ENCODE data around the gene TMEM139. TPM values are rescaled to one million over a fixed set of nuclear protein-coding genes. Genes with fewer than 3 reads are reported as not detected.

The TMEM139 gene
- total RNA-seq, 1 experiment from 2014 or later, result 1.5 TPM

DNA sequence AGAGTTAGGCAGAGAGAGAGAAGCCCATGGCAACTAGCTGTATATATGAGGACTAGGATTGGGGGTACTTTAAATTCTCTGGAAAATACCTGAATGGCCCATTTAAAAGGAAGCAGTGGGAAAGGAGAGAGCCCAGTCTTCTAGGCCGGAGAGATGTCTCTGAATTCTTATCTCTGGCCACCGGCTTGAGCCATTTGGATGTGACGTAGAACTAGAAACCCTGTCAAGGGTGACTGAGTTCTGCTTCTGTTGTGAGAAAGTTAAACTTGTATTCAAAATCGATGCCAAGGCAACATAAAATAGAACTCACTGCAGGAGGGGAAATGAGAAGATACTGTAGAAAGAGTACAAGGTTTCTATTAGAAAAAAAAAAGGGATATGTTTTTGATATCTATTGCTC lies 27.8 kb upstream of the TMEM139 start:
- Mint-ChIP-seq H3K4me1 (no peaks in the 10 kb centered on the region), H3K27me3 (ENCODE audit: low read depth) (no peaks in the 10 kb centered on the region; the same call in 1 of the 2 replicates), H3K9me3 (peaks cover 13% of the 10 kb centered on the region), H3K4me3 (no peak overlapping the region), H3K27ac (no peak overlapping the region), H3K36me3 (no peaks in the 10 kb centered on the region)
- ChIA-PET POLR2A (no interaction called here), CTCF (interaction anchor here (1.0 to 2.6 kb wide), 2 partner anchors 17 to 28 kb away, joined by 5 to 13 read pairs; no protein-coding TSS in a partner anchor)
- ATAC-seq (no peak), DNase-seq (ENCODE audit: low spot score) (no peak)
- TF ChIP-seq ZNF138 (CRISPR knock-in tag; conservative IDR thresholded peaks at IDR 0.05), result no peak
- TF ChIP-seq, protein P1, sequence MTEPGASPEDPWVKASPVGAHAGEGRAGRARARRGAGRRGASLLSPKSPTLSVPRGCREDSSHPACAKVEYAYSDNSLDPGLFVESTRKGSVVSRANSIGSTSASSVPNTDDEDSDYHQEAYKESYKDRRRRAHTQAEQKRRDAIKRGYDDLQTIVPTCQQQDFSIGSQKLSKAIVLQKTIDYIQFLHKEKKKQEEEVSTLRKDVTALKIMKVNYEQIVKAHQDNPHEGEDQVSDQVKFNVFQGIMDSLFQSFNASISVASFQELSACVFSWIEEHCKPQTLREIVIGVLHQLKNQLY (CRISPR knock-in tag; IDR thresholded peaks at IDR 0.05), result no peak
- no peak for TF ChIP-seq NFE2L1 (CRISPR knock-in tag; IDR thresholded peaks at IDR 0.05)
- TF ChIP-seq SOX15 (CRISPR knock-in tag; IDR thresholded peaks at IDR 0.05), result no peak
- TF ChIP-seq IRF2 (CRISPR knock-in tag; IDR thresholded peaks at IDR 0.05; ENCODE audit: borderline replicate concordance, low read depth), result no peak
- no peak for TF ChIP-seq JUN (CRISPR knock-in tag; IDR thresholded peaks at IDR 0.05)
- TF ChIP-seq ESRRA (CRISPR knock-in tag; IDR thresholded peaks at IDR 0.05; ENCODE audit: borderline replicate concordance), result no peak
- no peak for TF ChIP-seq HMGA2 (CRISPR knock-in tag; IDR thresholded peaks at IDR 0.05)
- TF ChIP-seq ERG (CRISPR knock-in tag; IDR thresholded peaks at IDR 0.05), result no peak
- TF ChIP-seq NR2C2 (CRISPR knock-in tag; IDR thresholded peaks at IDR 0.05), result no peak
- TF ChIP-seq, protein P2, sequence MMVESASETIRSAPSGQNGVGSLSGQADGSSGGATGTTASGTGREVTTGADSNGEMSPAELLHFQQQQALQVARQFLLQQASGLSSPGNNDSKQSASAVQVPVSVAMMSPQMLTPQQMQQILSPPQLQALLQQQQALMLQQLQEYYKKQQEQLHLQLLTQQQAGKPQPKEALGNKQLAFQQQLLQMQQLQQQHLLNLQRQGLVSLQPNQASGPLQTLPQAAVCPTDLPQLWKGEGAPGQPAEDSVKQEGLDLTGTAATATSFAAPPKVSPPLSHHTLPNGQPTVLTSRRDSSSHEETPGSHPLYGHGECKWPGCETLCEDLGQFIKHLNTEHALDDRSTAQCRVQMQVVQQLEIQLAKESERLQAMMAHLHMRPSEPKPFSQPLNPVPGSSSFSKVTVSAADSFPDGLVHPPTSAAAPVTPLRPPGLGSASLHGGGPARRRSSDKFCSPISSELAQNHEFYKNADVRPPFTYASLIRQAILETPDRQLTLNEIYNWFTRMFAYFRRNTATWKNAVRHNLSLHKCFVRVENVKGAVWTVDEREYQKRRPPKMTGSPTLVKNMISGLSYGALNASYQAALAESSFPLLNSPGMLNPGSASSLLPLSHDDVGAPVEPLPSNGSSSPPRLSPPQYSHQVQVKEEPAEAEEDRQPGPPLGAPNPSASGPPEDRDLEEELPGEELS (CRISPR knock-in tag; IDR thresholded peaks at IDR 0.05), result no peak
- no peak for TF ChIP-seq MXD4 (CRISPR knock-in tag; IDR thresholded peaks at IDR 0.05; ENCODE audit: borderline replicate concordance)

GRCh38 chr7:143257501-143257900 lies 27.3 kb upstream of the TMEM139 start:
- Mint-ChIP-seq H3K9me3 (peaks cover 13% of the 10 kb centered on the region), H3K27me3 (ENCODE audit: low read depth) (no peaks in the 10 kb centered on the region; the same call in 1 of the 2 replicates), H3K27ac (no peak overlapping the region), H3K36me3 (no peaks in the 10 kb centered on the region), H3K4me1 (no peaks in the 10 kb centered on the region), H3K4me3 (no peak overlapping the region)
- POLR2A ChIA-PET, result no interaction called here
- DNase-seq (ENCODE audit: low spot score) (no peak), ATAC-seq (no peak)
- no peak for TF ChIP-seq ATF2 (CRISPR knock-in tag; IDR thresholded peaks at IDR 0.05; ENCODE audit: borderline replicate concordance, low read depth)
- TF ChIP-seq FOXP1 (CRISPR knock-in tag; IDR thresholded peaks at IDR 0.05; ENCODE audit: borderline replicate concordance), result no peak
- no peak for TF ChIP-seq ATF3 (CRISPR knock-in tag; conservative IDR thresholded peaks at IDR 0.05)
- TF ChIP-seq, protein P3, sequence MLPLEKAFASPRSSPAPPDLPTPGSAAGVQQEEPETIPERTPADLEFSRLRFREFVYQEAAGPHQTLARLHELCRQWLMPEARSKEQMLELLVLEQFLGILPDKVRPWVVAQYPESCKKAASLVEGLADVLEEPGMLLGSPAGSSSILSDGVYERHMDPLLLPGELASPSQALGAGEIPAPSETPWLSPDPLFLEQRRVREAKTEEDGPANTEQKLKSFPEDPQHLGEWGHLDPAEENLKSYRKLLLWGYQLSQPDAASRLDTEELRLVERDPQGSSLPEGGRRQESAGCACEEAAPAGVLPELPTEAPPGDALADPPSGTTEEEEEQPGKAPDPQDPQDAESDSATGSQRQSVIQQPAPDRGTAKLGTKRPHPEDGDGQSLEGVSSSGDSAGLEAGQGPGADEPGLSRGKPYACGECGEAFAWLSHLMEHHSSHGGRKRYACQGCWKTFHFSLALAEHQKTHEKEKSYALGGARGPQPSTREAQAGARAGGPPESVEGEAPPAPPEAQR (CRISPR knock-in tag; IDR thresholded peaks at IDR 0.05), result no peak
- TF ChIP-seq, protein P4, sequence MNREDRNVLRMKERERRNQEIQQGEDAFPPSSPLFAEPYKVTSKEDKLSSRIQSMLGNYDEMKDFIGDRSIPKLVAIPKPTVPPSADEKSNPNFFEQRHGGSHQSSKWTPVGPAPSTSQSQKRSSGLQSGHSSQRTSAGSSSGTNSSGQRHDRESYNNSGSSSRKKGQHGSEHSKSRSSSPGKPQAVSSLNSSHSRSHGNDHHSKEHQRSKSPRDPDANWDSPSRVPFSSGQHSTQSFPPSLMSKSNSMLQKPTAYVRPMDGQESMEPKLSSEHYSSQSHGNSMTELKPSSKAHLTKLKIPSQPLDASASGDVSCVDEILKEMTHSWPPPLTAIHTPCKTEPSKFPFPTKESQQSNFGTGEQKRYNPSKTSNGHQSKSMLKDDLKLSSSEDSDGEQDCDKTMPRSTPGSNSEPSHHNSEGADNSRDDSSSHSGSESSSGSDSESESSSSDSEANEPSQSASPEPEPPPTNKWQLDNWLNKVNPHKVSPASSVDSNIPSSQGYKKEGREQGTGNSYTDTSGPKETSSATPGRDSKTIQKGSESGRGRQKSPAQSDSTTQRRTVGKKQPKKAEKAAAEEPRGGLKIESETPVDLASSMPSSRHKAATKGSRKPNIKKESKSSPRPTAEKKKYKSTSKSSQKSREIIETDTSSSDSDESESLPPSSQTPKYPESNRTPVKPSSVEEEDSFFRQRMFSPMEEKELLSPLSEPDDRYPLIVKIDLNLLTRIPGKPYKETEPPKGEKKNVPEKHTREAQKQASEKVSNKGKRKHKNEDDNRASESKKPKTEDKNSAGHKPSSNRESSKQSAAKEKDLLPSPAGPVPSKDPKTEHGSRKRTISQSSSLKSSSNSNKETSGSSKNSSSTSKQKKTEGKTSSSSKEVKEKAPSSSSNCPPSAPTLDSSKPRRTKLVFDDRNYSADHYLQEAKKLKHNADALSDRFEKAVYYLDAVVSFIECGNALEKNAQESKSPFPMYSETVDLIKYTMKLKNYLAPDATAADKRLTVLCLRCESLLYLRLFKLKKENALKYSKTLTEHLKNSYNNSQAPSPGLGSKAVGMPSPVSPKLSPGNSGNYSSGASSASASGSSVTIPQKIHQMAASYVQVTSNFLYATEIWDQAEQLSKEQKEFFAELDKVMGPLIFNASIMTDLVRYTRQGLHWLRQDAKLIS (CRISPR knock-in tag; IDR thresholded peaks at IDR 0.05; ENCODE audit: borderline replicate concordance), result no peak
- no peak for TF ChIP-seq ESRRA (CRISPR knock-in tag; IDR thresholded peaks at IDR 0.05; ENCODE audit: borderline replicate concordance)
- TF ChIP-seq, protein P5, sequence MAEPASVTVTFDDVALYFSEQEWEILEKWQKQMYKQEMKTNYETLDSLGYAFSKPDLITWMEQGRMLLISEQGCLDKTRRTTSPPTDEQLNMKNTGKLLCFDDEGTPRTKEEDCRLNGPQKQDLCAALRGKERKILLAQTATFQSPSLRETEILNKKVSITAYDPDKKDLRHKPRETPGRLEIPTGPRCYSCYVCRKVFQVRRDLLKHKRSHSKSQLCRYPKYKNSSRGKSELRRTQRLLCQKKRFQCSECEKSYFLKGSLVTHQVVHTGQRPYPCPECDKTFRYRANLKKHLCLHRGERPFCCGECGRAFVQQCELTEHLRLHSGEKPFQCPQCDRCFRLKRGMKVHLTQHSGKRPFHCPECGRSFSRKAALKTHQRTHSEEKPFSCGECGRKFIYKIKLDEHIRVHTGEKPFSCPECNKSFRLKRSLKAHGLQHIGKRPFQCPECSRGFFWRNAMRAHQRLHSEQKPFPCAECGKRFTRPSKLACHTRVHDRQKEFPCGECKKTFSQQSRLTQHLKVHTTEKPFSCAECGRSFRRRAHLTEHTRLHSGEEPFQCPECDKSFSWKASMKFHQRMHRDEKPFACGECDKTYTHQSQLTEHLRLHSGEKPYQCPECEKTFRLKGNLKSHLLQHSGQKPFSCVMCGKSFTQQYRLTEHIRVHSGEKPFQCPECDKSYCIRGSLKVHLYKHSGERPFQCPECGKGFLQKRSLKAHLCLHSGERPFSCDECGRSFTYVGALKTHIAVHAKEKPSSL (CRISPR knock-in tag; conservative IDR thresholded peaks at IDR 0.05), result no peak
- TF ChIP-seq ZNF219 (CRISPR knock-in tag; IDR thresholded peaks at IDR 0.05; ENCODE audit: borderline replicate concordance), result no peak
- no peak for TF ChIP-seq ZNF416 (CRISPR knock-in tag; IDR thresholded peaks at IDR 0.05)
- CTCF ChIA-PET, result interaction anchor here (2.0 kb wide), 1 partner anchor 17 kb away, joined by 6 read pairs; no protein-coding TSS in a partner anchor
